ENCODE results near the gene DLGAP3. TPM values are rescaled to one million over a fixed set of nuclear protein-coding genes. Genes with fewer than 3 reads are reported as not detected.

DLGAP3 gene
- total and polyA plus RNA-seq, 4 donors, result 0.05 to 0.19 (median 0.08) TPM

GRCh38 chr1:34928699-34929496, 552 bp downstream of the DLGAP3 start:
- Histone ChIP-seq H3K27ac (ENCODE audit: low read depth in 1 of 2, low read length in 2 of 2) (no peak overlapping the region), H3K36me3 (ENCODE audit: control insufficient read depth in 4 of 4, insufficient read depth in 3 of 4, low read depth in 1 of 4, low read length in 3 of 4) (no peaks in the 10 kb centered on the region), H3K4me3 (ENCODE audit: low read depth in 1 of 3, low read length in 3 of 3) (peak overlapping the region in 2 of 3 donors; percentile 9 to 67), H3K27me3 (ENCODE audit: control insufficient read depth in 4 of 4, insufficient read depth in 4 of 4, low read length in 3 of 4) (peaks cover 0 to 29% (median 5%) of the 10 kb centered on the region in 4 donors), H3K9ac (ENCODE audit: low read depth in 1 of 2, low read length in 2 of 2) (no peak overlapping the region), H3K9me3 (ENCODE audit: control insufficient read depth in 4 of 4, low read length in 3 of 4) (no peaks in the 10 kb centered on the region), H3K4me1 (ENCODE audit: control insufficient read depth in 4 of 4, insufficient read depth in 4 of 4, low read length in 3 of 4) (peaks cover 7 to 14% (median 10%) of the 10 kb centered on the region in 4 donors)
- WGBS, result 6% methylated on average over 66 of the region's 66 CpGs
- TF ChIP-seq GABPA (IDR thresholded peaks at IDR 0.05 in 1 of 2, conservative IDR thresholded peaks at IDR 0.05 in 1 of 2) (no peak), RXRA (IDR thresholded peaks at IDR 0.05) (no peak), ATF3 (IDR thresholded peaks at IDR 0.05) (no peak), RAD21 (IDR thresholded peaks at IDR 0.05) (no peak), CTCF (IDR thresholded peaks at IDR 0.05; ENCODE audit: low read depth, low read length, missing input control) (no peak), FOXA2 (IDR thresholded peaks at IDR 0.05) (no peak), SP1 (IDR thresholded peaks at IDR 0.05) (no peak), JUND (IDR thresholded peaks at IDR 0.05) (no peak), YY1 (IDR thresholded peaks at IDR 0.05) (no peak), TAF1 (conservative IDR thresholded peaks at IDR 0.05) (no peak), HNF4G (IDR thresholded peaks at IDR 0.05) (no peak), FOXA1 (IDR thresholded peaks at IDR 0.05) (no peak), REST (IDR thresholded peaks at IDR 0.05) (no peak)
- TF ChIP-seq, protein P1, sequence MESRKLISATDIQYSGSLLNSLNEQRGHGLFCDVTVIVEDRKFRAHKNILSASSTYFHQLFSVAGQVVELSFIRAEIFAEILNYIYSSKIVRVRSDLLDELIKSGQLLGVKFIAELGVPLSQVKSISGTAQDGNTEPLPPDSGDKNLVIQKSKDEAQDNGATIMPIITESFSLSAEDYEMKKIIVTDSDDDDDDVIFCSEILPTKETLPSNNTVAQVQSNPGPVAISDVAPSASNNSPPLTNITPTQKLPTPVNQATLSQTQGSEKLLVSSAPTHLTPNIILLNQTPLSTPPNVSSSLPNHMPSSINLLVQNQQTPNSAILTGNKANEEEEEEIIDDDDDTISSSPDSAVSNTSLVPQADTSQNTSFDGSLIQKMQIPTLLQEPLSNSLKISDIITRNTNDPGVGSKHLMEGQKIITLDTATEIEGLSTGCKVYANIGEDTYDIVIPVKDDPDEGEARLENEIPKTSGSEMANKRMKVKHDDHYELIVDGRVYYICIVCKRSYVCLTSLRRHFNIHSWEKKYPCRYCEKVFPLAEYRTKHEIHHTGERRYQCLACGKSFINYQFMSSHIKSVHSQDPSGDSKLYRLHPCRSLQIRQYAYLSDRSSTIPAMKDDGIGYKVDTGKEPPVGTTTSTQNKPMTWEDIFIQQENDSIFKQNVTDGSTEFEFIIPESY (IDR thresholded peaks at IDR 0.05), result no peak
- TF ChIP-seq, protein P2, sequence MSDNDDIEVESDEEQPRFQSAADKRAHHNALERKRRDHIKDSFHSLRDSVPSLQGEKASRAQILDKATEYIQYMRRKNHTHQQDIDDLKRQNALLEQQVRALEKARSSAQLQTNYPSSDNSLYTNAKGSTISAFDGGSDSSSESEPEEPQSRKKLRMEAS (IDR thresholded peaks at IDR 0.05), result no peak
- no peak for DNase-seq (ENCODE audit: low spot score)

Data from liver (tissue), 9 donors.